ENCODE data around the gene ALPK1. TPM values are rescaled to one million over a fixed set of nuclear protein-coding genes. Genes with fewer than 3 reads are reported as not detected.

Gene ALPK1
- polyA plus RNA-seq, 1 donor from 2014 or later = 0.10 TPM

- no peaks in the 10 kb centered on the region for H3K79me2 ChIP-seq (replicated peaks; ENCODE audit: insufficient read depth, low read length)
Measured at GRCh38 chr4:112355662-112356061, 58.5 kb downstream of the ALPK1 start.

GRCh38 chr4:112357453-112357852, 60.3 kb downstream of the ALPK1 start:
- Histone ChIP-seq H3K27me3 (ENCODE audit: insufficient read depth, low read depth, low read length) (no peaks in the 10 kb centered on the region), H3K36me3 (ENCODE audit: insufficient read depth, low read length) (no peaks in the 10 kb centered on the region), H3K9me3 (ENCODE audit: low read length) (no peaks in the 10 kb centered on the region)
- TF ChIP-seq SMC3 (conservative IDR thresholded peaks at IDR 0.05; ENCODE audit: poor library complexity) = no peak
- no peak for TF ChIP-seq CTCF (IDR thresholded peaks at IDR 0.05; ENCODE audit: poor library complexity, severe bottlenecking)
- TF ChIP-seq EP300 (conservative IDR thresholded peaks at IDR 0.05; ENCODE audit: poor library complexity, severe bottlenecking) = no peak
- no peak for TF ChIP-seq REST (IDR thresholded peaks at IDR 0.05; ENCODE audit: borderline replicate concordance)
- TF ChIP-seq TAF1 (IDR thresholded peaks at IDR 0.05; ENCODE audit: low read depth) = no peak
- no peak for TF ChIP-seq MXI1 (conservative IDR thresholded peaks at IDR 0.05; ENCODE audit: poor library complexity, severe bottlenecking)
- TF ChIP-seq EZH2 (IDR thresholded peaks at IDR 0.05; ENCODE audit: borderline replicate concordance, insufficient read depth, low read length, poor library complexity, severe bottlenecking) = no peak

More at GRCh38 chr4:112355662-112356061, 58.5 kb downstream of the ALPK1 start:
- Histone ChIP-seq H3K9ac (ENCODE audit: low read length) (no peak overlapping the region), H2AFZ (ENCODE audit: low read depth, low read length) (no peak overlapping the region), H3K9me2 (ENCODE audit: insufficient read depth, low read length) (no peaks in the 10 kb centered on the region), H3K27me3 (ENCODE audit: insufficient read depth, low read depth, low read length) (no peaks in the 10 kb centered on the region), H3F3A (ENCODE audit: insufficient read depth, low read length, poor library complexity, severe bottlenecking) (no peaks in the 10 kb centered on the region), H3K4me2 (ENCODE audit: low read length) (no peak overlapping the region), H3K9me3 (ENCODE audit: low read length) (no peaks in the 10 kb centered on the region), H4K20me1 (ENCODE audit: insufficient read depth) (no peaks in the 10 kb centered on the region), H3K27ac (ENCODE audit: low read length) (no peak overlapping the region), H3K4me3 (ENCODE audit: low read length) (no peak overlapping the region), H3K36me3 (ENCODE audit: insufficient read depth, low read length) (no peaks in the 10 kb centered on the region)
- TF ChIP-seq MXI1 (conservative IDR thresholded peaks at IDR 0.05; ENCODE audit: poor library complexity, severe bottlenecking) (no peak), POLR2AphosphoS5 (IDR thresholded peaks at IDR 0.05) (no peak), EZH2 (IDR thresholded peaks at IDR 0.05; ENCODE audit: borderline replicate concordance, insufficient read depth, low read length, poor library complexity, severe bottlenecking) (no peak), REST (IDR thresholded peaks at IDR 0.05; ENCODE audit: borderline replicate concordance) (no peak), CTCF (IDR thresholded peaks at IDR 0.05; ENCODE audit: poor library complexity, severe bottlenecking) (no peak), TAF1 (IDR thresholded peaks at IDR 0.05; ENCODE audit: low read depth) (no peak), SMC3 (conservative IDR thresholded peaks at IDR 0.05; ENCODE audit: poor library complexity) (no peak)

More at GRCh38 chr4:112357453-112357852, 60.3 kb downstream of the ALPK1 start:
- no peak overlapping the region for H2AFZ ChIP-seq (ENCODE audit: low read depth, low read length)
- no peak overlapping the region for H3K4me3 ChIP-seq (ENCODE audit: low read length)
- H3K27ac ChIP-seq (ENCODE audit: low read length) = no peak overlapping the region
- no peak overlapping the region for H3K9ac ChIP-seq (ENCODE audit: low read length)
- H3K9me2 ChIP-seq (ENCODE audit: insufficient read depth, low read length) = no peaks in the 10 kb centered on the region
- no peak overlapping the region for H3K4me2 ChIP-seq (ENCODE audit: low read length)
- no peaks in the 10 kb centered on the region for H4K20me1 ChIP-seq (ENCODE audit: insufficient read depth)
- H3K79me2 ChIP-seq (replicated peaks; ENCODE audit: insufficient read depth, low read length) = no peaks in the 10 kb centered on the region
- no peaks in the 10 kb centered on the region for H3F3A ChIP-seq (ENCODE audit: insufficient read depth, low read length, poor library complexity, severe bottlenecking)

Measured in neural cell (in vitro differentiated cells).